Tibial nerve (tissue), 4 donors: Measurements from ENCODE around the gene TAF1D.

Experiments
- EP300 ChIP-seq, 2 donors: sonication (generic); formaldehyde crosslinking; IDR thresholded peaks; one replicate each; pipeline ENCODE4 v1.6.1; 2017; ENCODE audit warnings: antibody characterized with exemption in 2 of 2, mild to moderate bottlenecking in 1 of 2
- TF ChIP-seq, protein P1 (sequence below), 5 experiments: fragments of 200-600 bp in 3 of 5; fragments of 450-650 bp in 2 of 5; sonication (generic) in 3 of 5; IDR thresholded peaks; one replicate each; pipeline ENCODE4 v1.5.1; 2016 to 2019; ENCODE audit warnings: antibody characterized with exemption in 5 of 5, mild to moderate bottlenecking in 3 of 5, moderate library complexity in 2 of 5

DNA sequence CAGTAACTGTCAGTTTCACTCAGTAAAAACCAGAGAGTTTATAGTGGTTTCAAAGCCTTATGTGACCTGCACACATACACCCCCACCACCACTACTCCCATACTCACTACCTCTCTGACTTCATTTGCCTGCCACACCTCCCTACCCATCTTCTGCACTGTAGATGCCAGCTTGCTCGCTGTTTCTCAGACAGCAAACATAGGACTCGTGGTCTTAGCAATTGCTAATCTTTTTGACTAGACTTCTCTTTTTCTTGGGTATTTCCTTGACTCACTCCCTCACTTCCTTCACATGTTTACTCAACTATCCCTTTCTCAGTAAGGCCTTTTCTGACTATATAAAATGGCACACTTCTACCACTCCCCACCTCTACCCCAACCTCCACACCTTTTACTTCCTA, 52.1 kb downstream of the TAF1D start:
- TF ChIP-seq, protein P1, sequence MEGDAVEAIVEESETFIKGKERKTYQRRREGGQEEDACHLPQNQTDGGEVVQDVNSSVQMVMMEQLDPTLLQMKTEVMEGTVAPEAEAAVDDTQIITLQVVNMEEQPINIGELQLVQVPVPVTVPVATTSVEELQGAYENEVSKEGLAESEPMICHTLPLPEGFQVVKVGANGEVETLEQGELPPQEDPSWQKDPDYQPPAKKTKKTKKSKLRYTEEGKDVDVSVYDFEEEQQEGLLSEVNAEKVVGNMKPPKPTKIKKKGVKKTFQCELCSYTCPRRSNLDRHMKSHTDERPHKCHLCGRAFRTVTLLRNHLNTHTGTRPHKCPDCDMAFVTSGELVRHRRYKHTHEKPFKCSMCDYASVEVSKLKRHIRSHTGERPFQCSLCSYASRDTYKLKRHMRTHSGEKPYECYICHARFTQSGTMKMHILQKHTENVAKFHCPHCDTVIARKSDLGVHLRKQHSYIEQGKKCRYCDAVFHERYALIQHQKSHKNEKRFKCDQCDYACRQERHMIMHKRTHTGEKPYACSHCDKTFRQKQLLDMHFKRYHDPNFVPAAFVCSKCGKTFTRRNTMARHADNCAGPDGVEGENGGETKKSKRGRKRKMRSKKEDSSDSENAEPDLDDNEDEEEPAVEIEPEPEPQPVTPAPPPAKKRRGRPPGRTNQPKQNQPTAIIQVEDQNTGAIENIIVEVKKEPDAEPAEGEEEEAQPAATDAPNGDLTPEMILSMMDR (IDR thresholded peaks at IDR 0.05), result no peak
- no peak for TF ChIP-seq EP300 (IDR thresholded peaks at IDR 0.05)
